Measurements from ENCODE around the gene SRBD1. TPM values are rescaled to one million over a fixed set of nuclear protein-coding genes. Genes with fewer than 3 reads are reported as not detected.

Gene SRBD1
- total RNA-seq, 1 donor from 2014 or later = 13.8 TPM

DNA sequence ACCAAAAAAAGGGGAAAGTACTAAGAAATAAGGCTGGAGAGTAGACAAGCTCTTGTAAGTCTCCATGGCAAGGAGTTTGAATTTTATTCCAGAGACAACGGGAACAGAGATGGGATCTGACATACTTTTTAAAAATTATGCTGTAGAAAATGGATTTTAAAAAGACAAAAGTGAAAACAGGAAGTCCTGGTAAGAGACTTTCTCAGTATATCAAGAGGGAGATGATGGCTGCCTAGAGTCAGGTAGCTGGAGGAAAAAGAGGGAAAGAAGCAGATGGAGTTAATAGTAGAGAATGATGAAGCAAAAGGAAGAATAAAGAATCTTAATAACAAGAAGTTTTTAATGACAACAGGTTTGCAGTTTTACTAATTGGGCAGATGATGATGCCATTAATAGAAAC is 168.1 kb downstream of the SRBD1 start:
- peaks cover 11% of the 10 kb centered on the region for H3K36me3 Mint-ChIP-seq (ENCODE audit: unreplicated experiment)

DNA sequence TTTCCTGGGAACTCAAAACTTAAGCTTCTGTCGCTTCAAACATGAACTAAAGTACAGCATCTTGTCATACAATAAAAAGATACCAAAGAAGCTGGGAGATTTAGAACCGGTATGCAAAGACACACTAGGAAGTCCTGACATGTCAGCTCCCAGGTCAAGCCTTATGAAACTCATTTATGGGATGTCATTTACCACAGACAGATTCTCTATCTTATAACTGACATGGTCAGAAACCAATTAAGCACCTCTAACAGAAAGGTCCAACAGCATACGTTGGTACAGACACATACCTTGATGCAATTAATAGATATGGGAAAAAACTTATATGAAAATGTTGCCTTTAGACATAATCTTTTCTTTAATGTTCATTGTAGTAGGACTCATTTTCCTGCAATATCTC is 169.0 kb downstream of the SRBD1 start:
- TF ChIP-seq, protein P1, sequence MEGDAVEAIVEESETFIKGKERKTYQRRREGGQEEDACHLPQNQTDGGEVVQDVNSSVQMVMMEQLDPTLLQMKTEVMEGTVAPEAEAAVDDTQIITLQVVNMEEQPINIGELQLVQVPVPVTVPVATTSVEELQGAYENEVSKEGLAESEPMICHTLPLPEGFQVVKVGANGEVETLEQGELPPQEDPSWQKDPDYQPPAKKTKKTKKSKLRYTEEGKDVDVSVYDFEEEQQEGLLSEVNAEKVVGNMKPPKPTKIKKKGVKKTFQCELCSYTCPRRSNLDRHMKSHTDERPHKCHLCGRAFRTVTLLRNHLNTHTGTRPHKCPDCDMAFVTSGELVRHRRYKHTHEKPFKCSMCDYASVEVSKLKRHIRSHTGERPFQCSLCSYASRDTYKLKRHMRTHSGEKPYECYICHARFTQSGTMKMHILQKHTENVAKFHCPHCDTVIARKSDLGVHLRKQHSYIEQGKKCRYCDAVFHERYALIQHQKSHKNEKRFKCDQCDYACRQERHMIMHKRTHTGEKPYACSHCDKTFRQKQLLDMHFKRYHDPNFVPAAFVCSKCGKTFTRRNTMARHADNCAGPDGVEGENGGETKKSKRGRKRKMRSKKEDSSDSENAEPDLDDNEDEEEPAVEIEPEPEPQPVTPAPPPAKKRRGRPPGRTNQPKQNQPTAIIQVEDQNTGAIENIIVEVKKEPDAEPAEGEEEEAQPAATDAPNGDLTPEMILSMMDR (IDR thresholded peaks at IDR 0.05) = no peak
- H3K4me3 Mint-ChIP-seq (ENCODE audit: unreplicated experiment) = no peak overlapping the region

More for the DNA sequence above, 168.1 kb downstream of the SRBD1 start:
- H3K4me3 Mint-ChIP-seq (ENCODE audit: unreplicated experiment) = no peak overlapping the region
- TF ChIP-seq, protein P1 (IDR thresholded peaks at IDR 0.05) = no peak
- H3K27ac Mint-ChIP-seq (ENCODE audit: unreplicated experiment) = peak overlapping the region; percentile 6
- H3K27me3 Mint-ChIP-seq (ENCODE audit: unreplicated experiment) = no peaks in the 10 kb centered on the region
- H3K4me1 Mint-ChIP-seq (ENCODE audit: unreplicated experiment) = peaks cover 63% of the 10 kb centered on the region
- no peaks in the 10 kb centered on the region for H3K9me3 Mint-ChIP-seq (ENCODE audit: unreplicated experiment)
- no peak for DNase-seq (ENCODE audit: extremely low spot score, unreplicated experiment)

DNA sequence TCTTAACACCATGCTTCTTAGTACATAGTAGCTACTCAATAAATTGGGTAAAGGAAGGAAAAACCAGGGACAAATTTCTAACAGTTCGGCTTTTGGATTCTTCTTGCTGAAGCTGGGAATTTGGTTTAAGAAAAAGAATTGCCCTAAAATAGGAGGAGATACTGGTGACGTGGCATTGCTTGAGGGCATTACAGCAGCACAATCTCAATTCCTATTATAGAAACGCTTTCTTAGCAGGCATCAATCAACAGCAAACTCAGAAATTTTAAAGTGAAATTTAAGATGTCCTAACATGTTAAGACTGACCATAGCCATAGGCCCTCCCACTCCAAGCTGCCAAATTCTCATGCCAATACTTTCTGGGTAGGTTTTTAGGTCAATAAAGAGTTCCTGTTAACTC is 169.5 kb downstream of the SRBD1 start:
- TF ChIP-seq, protein P1 (IDR thresholded peaks at IDR 0.05) = no peak
- Mint-ChIP-seq H3K4me1 (ENCODE audit: unreplicated experiment) (peaks cover 69% of the 10 kb centered on the region), H3K4me3 (ENCODE audit: unreplicated experiment) (no peak overlapping the region), H3K27ac (ENCODE audit: unreplicated experiment) (peak overlapping the region; percentile 21), H3K27me3 (ENCODE audit: unreplicated experiment) (no peaks in the 10 kb centered on the region), H3K36me3 (ENCODE audit: unreplicated experiment) (peaks cover 15% of the 10 kb centered on the region), H3K9me3 (ENCODE audit: unreplicated experiment) (peaks cover 8% of the 10 kb centered on the region)
- no peak for DNase-seq (ENCODE audit: extremely low spot score, unreplicated experiment)

More for the DNA sequence above, 169.0 kb downstream of the SRBD1 start:
- no peak for DNase-seq (ENCODE audit: extremely low spot score, unreplicated experiment)
- Mint-ChIP-seq H3K27ac (ENCODE audit: unreplicated experiment) (no peak overlapping the region), H3K9me3 (ENCODE audit: unreplicated experiment) (peaks cover 6% of the 10 kb centered on the region), H3K27me3 (ENCODE audit: unreplicated experiment) (no peaks in the 10 kb centered on the region), H3K36me3 (ENCODE audit: unreplicated experiment) (peaks cover 15% of the 10 kb centered on the region), H3K4me1 (ENCODE audit: unreplicated experiment) (peaks cover 69% of the 10 kb centered on the region)

DNA sequence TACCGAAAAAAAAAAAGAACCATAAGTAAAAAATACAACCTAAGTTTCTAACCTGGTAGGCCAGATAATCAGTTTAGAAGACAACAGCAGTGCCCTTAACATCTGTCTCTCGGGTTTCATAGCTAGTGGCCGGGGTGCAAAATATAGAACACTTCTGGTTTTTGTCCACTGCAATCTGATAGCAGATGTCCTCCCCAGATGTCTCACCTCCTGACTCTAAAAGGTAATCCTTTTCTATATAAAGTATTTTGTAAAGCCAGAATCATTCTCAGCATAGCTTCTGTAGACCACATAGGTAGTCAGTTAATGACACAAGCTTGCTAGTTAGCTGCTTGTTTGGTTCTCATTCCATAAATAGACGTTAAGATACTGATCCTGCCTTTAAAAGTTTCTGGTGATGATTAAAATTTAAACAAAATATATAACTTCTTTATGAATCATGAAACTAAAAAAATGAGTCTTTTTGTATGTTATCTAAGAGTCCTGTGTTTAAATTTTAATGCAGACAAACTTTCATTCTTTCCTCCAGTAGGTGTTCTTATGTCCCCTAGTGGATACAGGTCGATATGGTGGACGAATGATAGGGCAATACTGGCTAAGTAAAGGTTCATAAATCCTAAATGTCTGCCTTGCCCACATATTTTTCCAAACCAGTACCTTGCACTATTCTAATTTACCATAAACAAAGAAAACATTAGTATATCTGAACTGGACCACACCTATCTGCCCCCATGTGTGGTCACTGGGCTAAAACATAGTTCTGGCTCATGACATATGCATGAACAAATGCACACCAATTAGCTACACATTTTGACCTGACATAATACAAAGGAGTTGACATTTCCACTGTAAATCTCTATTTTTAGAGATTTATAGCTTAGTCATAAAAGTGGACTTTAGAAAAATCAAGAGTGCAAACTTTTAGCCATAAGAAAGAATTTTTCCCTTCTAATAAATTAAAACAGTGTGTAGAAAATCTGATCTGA is 171.0 kb downstream of the SRBD1 start:
- TF ChIP-seq, protein P1 (IDR thresholded peaks at IDR 0.05) = peak; percentile 26
- Mint-ChIP-seq H3K9me3 (ENCODE audit: unreplicated experiment) (peaks cover 14% of the 10 kb centered on the region), H3K27me3 (ENCODE audit: unreplicated experiment) (no peaks in the 10 kb centered on the region), H3K4me3 (ENCODE audit: unreplicated experiment) (peak overlapping the region; percentile 12), H3K27ac (ENCODE audit: unreplicated experiment) (peak overlapping the region; percentile 85), H3K4me1 (ENCODE audit: unreplicated experiment) (peaks cover 72% of the 10 kb centered on the region), H3K36me3 (ENCODE audit: unreplicated experiment) (peaks cover 15% of the 10 kb centered on the region)
- no peak for DNase-seq (ENCODE audit: extremely low spot score, unreplicated experiment)

Measured in osteocyte (in vitro differentiated cells).